Omental fat pad (tissue), 4 donors: Measurements from ENCODE around the gene ZNF493. TPM values are rescaled to one million over a fixed set of nuclear protein-coding genes. Genes with fewer than 3 reads are reported as not detected.

Experiments used
- ATAC-seq: fragments of 150-250 bp; one replicate; pipeline ENCODE4 v1.9.1; 2016; ENCODE audit warnings: mild to moderate bottlenecking, moderate library complexity; ENCODE audit not compliant: low FRiP score
- DNase-seq: peaks from one replicate; pipeline ENCODE4 v3.0.0-alpha.2; 2019; ENCODE audit warnings: low spot score
- CTCF ChIP-seq, 3 donors: fragments of 450-650 bp; IDR thresholded peaks; one replicate each; pipeline ENCODE4 v1.5.1; 2016 to 2017; ENCODE audit warnings: antibody characterized with exemption in 3 of 3, mild to moderate bottlenecking in 3 of 3, moderate library complexity in 2 of 3
- total RNA-seq, 4 donors: library from RNA; depleted of rRNA; stranded (reverse); fragments of >200 nt; gene quantifications; one replicate each; pipeline ENCODE4 v1.1.0, GENCODE V29; 2016

The ZNF493 gene
- total RNA-seq: 10 to 100 TPM; 14.2 to 50.9 (median 20.5) TPM

- TF ChIP-seq CTCF (IDR thresholded peaks at IDR 0.05): no peak
- DNase-seq: peak; percentile 88
- peak; percentile 100 for ATAC-seq
Measured at GRCh38 chr19:21396893-21397572, at the start of gene ZNF493. ZNF493 (plus strand) TSS chr19:21397133; CDS start chr19:21397238, 105 bp downstream.

GRCh38 chr19:21352830-21353229 lies 44.1 kb upstream of the ZNF493 start:
- ATAC-seq (no peak), DNase-seq (no peak)
- no peak for TF ChIP-seq CTCF (IDR thresholded peaks at IDR 0.05)

GRCh38 chr19:21358768-21359451 lies 38.0 kb upstream of the ZNF493 start, which contains the start of gene ZNF738:
ZNF738 (plus strand) TSS chr19:21359000; CDS start chr19:21359141, 141 bp downstream.
- no peak for TF ChIP-seq CTCF (IDR thresholded peaks at IDR 0.05)
- ATAC-seq (peak; percentile 96), DNase-seq (peak; percentile 77)

GRCh38 chr19:21362291-21362690 lies 34.6 kb upstream of the ZNF493 start:
- DNase-seq (no peak), ATAC-seq (no peak)
- no peak for TF ChIP-seq CTCF (IDR thresholded peaks at IDR 0.05)

- no peak for TF ChIP-seq CTCF (IDR thresholded peaks at IDR 0.05)
- no peak for DNase-seq
- ATAC-seq: no peak
Measured at GRCh38 chr19:21383980-21384582, 12.9 kb upstream of the ZNF493 start.

GRCh38 chr19:21396121-21396520 lies 812 bp upstream of the ZNF493 start:
- ATAC-seq: no peak
- no peak for TF ChIP-seq CTCF (IDR thresholded peaks at IDR 0.05)
- no peak for DNase-seq
